ENCODE data around the gene MROH7.

DNA sequence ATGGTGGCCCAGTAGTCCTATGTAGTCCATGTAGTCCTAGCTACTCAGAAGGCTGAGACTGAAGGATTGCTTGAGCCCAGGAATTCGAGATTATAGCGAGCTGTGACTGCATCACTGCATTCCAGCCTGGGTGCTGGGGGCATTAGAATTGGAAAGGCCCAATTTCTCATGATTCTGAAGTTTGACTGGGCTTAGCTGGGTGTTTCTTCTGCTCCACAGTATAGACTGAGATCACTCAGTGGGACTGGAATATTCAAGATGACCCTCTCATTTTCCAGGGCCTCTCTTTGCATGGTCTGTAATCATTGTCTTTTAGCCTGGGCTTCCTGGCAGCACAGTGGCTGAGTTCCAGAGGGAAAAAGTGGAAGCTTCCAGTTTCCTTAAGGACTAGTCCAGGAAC lies 26.2 kb downstream of the MROH7 start:
- TF ChIP-seq CTCF (IDR thresholded peaks at IDR 0.05), result no peak
- no peak for TF ChIP-seq POLR2A (IDR thresholded peaks at IDR 0.05)
